Fibroblast of lung (primary cell): ENCODE measurements around the gene HADH. TPM values are rescaled to one million over a fixed set of nuclear protein-coding genes. Genes with fewer than 3 reads are reported as not detected.

Experiments used
- DNase-seq, 2 donors: peaks; one replicate each; pipeline versions ENCODE4 v3.0.0 to v3.0.0-alpha.2; 2010; ENCODE audit warnings: low read depth in 2 of 2
- H2AFZ ChIP-seq: 2 replicates; pipeline ENCODE4 v1.5.1; 2012; ENCODE audit warnings: low read length, control low read depth, inconsistent platforms
- H3K27ac ChIP-seq: 2 replicates; pipeline ENCODE4 v1.5.1; 2011; ENCODE audit warnings: low read length, control low read depth; ENCODE audit not compliant: insufficient read depth
- H3K27me3 ChIP-seq: 2 replicates; pipeline ENCODE4 v1.5.1; 2011; ENCODE audit warnings: mild to moderate bottlenecking, low read length; ENCODE audit not compliant: control insufficient read depth, insufficient read depth
- H3K36me3 ChIP-seq: 2 replicates; pipeline ENCODE4 v1.5.1; 2011; ENCODE audit warnings: low read length; ENCODE audit not compliant: control insufficient read depth, insufficient read depth
- H3K4me1 ChIP-seq: 2 replicates; pipeline ENCODE4 v1.5.1; 2011; ENCODE audit warnings: low read length; ENCODE audit not compliant: control insufficient read depth, insufficient read depth; ENCODE audit errors: extremely low read depth
- H3K4me2 ChIP-seq: 2 replicates; pipeline ENCODE4 v1.5.1; 2011; ENCODE audit warnings: low read length, control low read depth; ENCODE audit not compliant: insufficient read depth; ENCODE audit errors: extremely low read depth
- H3K4me3 ChIP-seq, 4 experiments: fragments of 200-600 bp in 1 of 4; sonication (generic) in 1 of 4; replicated peaks in 1 of 4; 2 replicates each; pipeline ENCODE4 v1.5.1; 2011 to 2016; ENCODE audit warnings: low read length in 4 of 4, low read depth in 3 of 4, mild to moderate bottlenecking in 3 of 4, control low read depth in 2 of 4, inconsistent platforms in 1 of 4, mixed read lengths in 1 of 4; ENCODE audit not compliant: insufficient read depth in 1 of 4; ENCODE audit errors: control extremely low read depth in 1 of 4
- H3K79me2 ChIP-seq: 2 replicates; pipeline ENCODE4 v1.5.1; 2012; ENCODE audit warnings: mild to moderate bottlenecking, low read length, inconsistent platforms; ENCODE audit not compliant: control insufficient read depth, insufficient read depth
- H3K9ac ChIP-seq: 2 replicates; pipeline ENCODE4 v1.5.1; 2011; ENCODE audit warnings: mild to moderate bottlenecking, low read length, control low read depth; ENCODE audit not compliant: insufficient read depth
- H3K9me3 ChIP-seq: 2 replicates; pipeline ENCODE4 v1.5.1; 2012; ENCODE audit warnings: low read depth, low read length; ENCODE audit not compliant: control insufficient read depth, insufficient read depth
- H4K20me1 ChIP-seq: 2 replicates; pipeline ENCODE4 v1.5.1; 2011; ENCODE audit warnings: low read length; ENCODE audit not compliant: control insufficient read depth, insufficient read depth; ENCODE audit errors: extremely low read depth
- CTCF ChIP-seq, 2 donors: IDR thresholded peaks in 1 of 2; conservative IDR thresholded peaks in 1 of 2; 1 replicate in 1 of 2; 2 replicates in 1 of 2; pipeline ENCODE4 v1.5.1; 2011 to 2012; ENCODE audit warnings: low read length in 2 of 2, control low read depth in 1 of 2, inconsistent platforms in 1 of 2, low read depth in 1 of 2, mild to moderate bottlenecking in 1 of 2
- EZH2 ChIP-seq: IDR thresholded peaks from 2 replicates; pipeline ENCODE4 v1.5.1; 2012; ENCODE audit warnings: low read length, control low read depth, mild to moderate bottlenecking; ENCODE audit errors: missing control alignments
- polyA plus RNA-seq, 2 donors: library from polyadenylated mRNA; depleted of rRNA in 1 of 2; stranded (reverse) in 1 of 2; unstranded in 1 of 2; fragments of >200 nt; gene quantifications; 2 replicates each; pipeline ENCODE4 v1.2.1, GENCODE V29; 2011 to 2012; ENCODE audit warnings: missing spikeins in 1 of 2
- total RNA-seq: library from RNA; depleted of rRNA; stranded (reverse); fragments of >200 nt; gene quantifications from 2 replicates; pipeline ENCODE4 v1.2.1, GENCODE V29; 2014

The HADH gene
- total and polyA plus RNA-seq, 2 donors (not counting 1 experiment from before 2014, with no cell fraction given): 16.7 to 29.7 TPM

GRCh38 chr4:108078024-108078733 is 88.5 kb downstream of the HADH start:
- no peaks in the 10 kb centered on the region for H3K27me3 ChIP-seq
- DNase-seq: peak in 1 of 2 donors; percentile 58

GRCh38 chr4:108080747-108081146 is 91.1 kb downstream of the HADH start:
- Histone ChIP-seq H3K9me3 (no peaks in the 10 kb centered on the region), H3K27me3 (no peaks in the 10 kb centered on the region), H3K4me1 (no peaks in the 10 kb centered on the region), H3K9ac (no peak overlapping the region), H3K79me2 (no peaks in the 10 kb centered on the region), H3K36me3 (no peaks in the 10 kb centered on the region), H3K4me3 (no peak overlapping the region), H2AFZ (no peak overlapping the region), H4K20me1 (no peaks in the 10 kb centered on the region), H3K4me2 (no peak overlapping the region), H3K27ac (no peak overlapping the region)
- no peak for DNase-seq
- TF ChIP-seq CTCF (conservative IDR thresholded peaks at IDR 0.05 in 1 of 2, IDR thresholded peaks at IDR 0.05 in 1 of 2; ENCODE audit: low read depth in 1 of 2, low read length in 2 of 2) (no peak), EZH2 (no peak)

More at GRCh38 chr4:108078024-108078733, 88.5 kb downstream of the HADH start:
- Histone ChIP-seq H3K27ac (no peak overlapping the region), H3K4me3 (no peak overlapping the region), H3K4me2 (no peak overlapping the region), H3K9me3 (no peaks in the 10 kb centered on the region), H3K79me2 (no peaks in the 10 kb centered on the region), H4K20me1 (no peaks in the 10 kb centered on the region), H2AFZ (no peak overlapping the region), H3K36me3 (no peaks in the 10 kb centered on the region), H3K9ac (no peak overlapping the region), H3K4me1 (no peaks in the 10 kb centered on the region)
- TF ChIP-seq EZH2 (no peak), CTCF (conservative IDR thresholded peaks at IDR 0.05 in 1 of 2, IDR thresholded peaks at IDR 0.05 in 1 of 2; ENCODE audit: low read depth in 1 of 2, low read length in 2 of 2) (no peak)

GRCh38 chr4:108081256-108081655 is 91.6 kb downstream of the HADH start:
- Histone ChIP-seq H3K27ac (no peak overlapping the region), H3K9me3 (no peaks in the 10 kb centered on the region), H3K36me3 (no peaks in the 10 kb centered on the region), H3K4me2 (no peak overlapping the region), H3K27me3 (no peaks in the 10 kb centered on the region), H4K20me1 (no peaks in the 10 kb centered on the region), H3K4me1 (no peaks in the 10 kb centered on the region), H3K79me2 (no peaks in the 10 kb centered on the region), H2AFZ (no peak overlapping the region), H3K9ac (no peak overlapping the region), H3K4me3 (no peak overlapping the region)
- DNase-seq: no peak
- TF ChIP-seq EZH2: no peak
- no peak for TF ChIP-seq CTCF (conservative IDR thresholded peaks at IDR 0.05 in 1 of 2, IDR thresholded peaks at IDR 0.05 in 1 of 2; ENCODE audit: low read depth in 1 of 2, low read length in 2 of 2)

Other genes starting within 250 kb of the HADH start
- 63.7 and 70.4 TPM in 2 replicates for gene SGMS2, start 165.0 kb upstream of the HADH start, total RNA-seq
- 45.4 and 82.7 TPM in 2 replicates for gene SGMS2, start 165.0 kb upstream of the HADH start, polyA plus RNA-seq
- 21.3 and 24.3 TPM in 2 replicates for gene CYP2U1, start 58.3 kb upstream of the HADH start, total RNA-seq
- 12.0 and 15.5 TPM in 2 replicates for gene CYP2U1, start 58.3 kb upstream of the HADH start, polyA plus RNA-seq
- 1.3 and 1.8 TPM in 2 replicates for gene LEF1, start 179.0 kb downstream of the HADH start, total RNA-seq
- gene LEF1, start 179.0 kb downstream of the HADH start, polyA plus RNA-seq: 2.6 and 8.8 TPM in 2 replicates